DMS153 treated with DMSO at 0.1 percent for 48 hours (cell line): ENCODE results near the gene ESPN.
A peak's percentile ranks its signal among the peaks of the same experiment; 100 is the strongest.
"Not testable (repeated sequence)": the region's sequence is repeated elsewhere in the genome, so short reads cannot be mapped to it uniquely, and the experiment has no call there.

ENCODE experiments used
- DNase-seq: peaks from one replicate; lab custom pipeline; 2025; ENCODE audit not compliant: unreplicated experiment; lab: John Stamatoyannopoulos, UW

The ESPN gene

GRCh38 chr1:6426972-6427350, 2.4 kb downstream of the ESPN start:
- DNase-seq, result no peak

GRCh38 chr1:6427441-6428390, 3.1 kb downstream of the ESPN start:
- no peak for DNase-seq

- DNase-seq, result not testable (repeated sequence)
Observed at GRCh38 chr1:6428453-6428852, 3.9 kb downstream of the ESPN start.

GRCh38 chr1:6429660-6430411, 5.3 kb downstream of the ESPN start:
- DNase-seq, result not testable (repeated sequence)

- not testable (repeated sequence) for DNase-seq
Observed at GRCh38 chr1:6431645-6432579, 7.3 kb downstream of the ESPN start.

GRCh38 chr1:6434186-6434585, 9.6 kb downstream of the ESPN start:
- no peak for DNase-seq

GRCh38 chr1:6435129-6435528, 10.6 kb downstream of the ESPN start:
- no peak for DNase-seq

GRCh38 chr1:6435547-6435946, 11.0 kb downstream of the ESPN start:
- DNase-seq, result no peak

- DNase-seq, result not testable (repeated sequence)
Observed at GRCh38 chr1:6436277-6436676, 11.7 kb downstream of the ESPN start.

GRCh38 chr1:6437012-6437700, 12.6 kb downstream of the ESPN start:
- not testable (repeated sequence) for DNase-seq

GRCh38 chr1:6438047-6438525, 13.5 kb downstream of the ESPN start:
- DNase-seq, result peak; percentile 55

GRCh38 chr1:6440198-6441126, 15.9 kb downstream of the ESPN start:
- DNase-seq, result peak; percentile 32

GRCh38 chr1:6441586-6441985, 17.0 kb downstream of the ESPN start:
- no peak for DNase-seq

GRCh38 chr1:6443339-6444115, 19.0 kb downstream of the ESPN start:
- no peak for DNase-seq

- no peak for DNase-seq
Observed at GRCh38 chr1:6444377-6444776, 19.8 kb downstream of the ESPN start.

- DNase-seq, result peak; percentile 41
Observed at GRCh38 chr1:6445062-6445763, 20.6 kb downstream of the ESPN start.

- not testable (repeated sequence) for DNase-seq
Observed at GRCh38 chr1:6445929-6446328, 21.4 kb downstream of the ESPN start.

GRCh38 chr1:6446665-6447015, 22.1 kb downstream of the ESPN start:
- DNase-seq, result no peak
